Calu3 (cell line): ENCODE data around the gene CARD6. TPM values are rescaled to one million over a fixed set of nuclear protein-coding genes. Genes with fewer than 3 reads are reported as not detected.

Experiments used
- BruUV-seq: library from RNA; stranded (reverse); fragments of 400-500 nt; replicated peaks from 2 replicates; lab custom pipeline; 2021; lab: Mats Ljungman, UMichigan
- CTCF ChIA-PET: fragments of 300-600 bp; sonication (Branson Sonifier 250); formaldehyde crosslinking; loops from one replicate; lab custom pipeline; 2022; ENCODE audit warnings: antibody characterized with exemption; lab: Charles Lee
- DNase-seq: peaks from one replicate; pipeline ENCODE4 v3.0.0; 2022
- H3K27ac Mint-ChIP-seq: one replicate; pipeline ENCODE4 v1.8.0; 2022; ENCODE audit warnings: mixed read lengths; ENCODE audit not compliant: unreplicated experiment
- H3K27me3 Mint-ChIP-seq: one replicate; pipeline ENCODE4 v1.8.0; 2022; ENCODE audit warnings: mixed read lengths; ENCODE audit not compliant: unreplicated experiment
- H3K36me3 Mint-ChIP-seq: one replicate; pipeline ENCODE4 v1.8.0; 2022; ENCODE audit warnings: mild to moderate bottlenecking, moderate library complexity, mixed read lengths; ENCODE audit not compliant: insufficient read depth, unreplicated experiment
- H3K4me1 Mint-ChIP-seq: one replicate; pipeline ENCODE4 v1.8.0; 2022; ENCODE audit warnings: mild to moderate bottlenecking, low read depth, mixed read lengths; ENCODE audit not compliant: unreplicated experiment
- H3K4me3 Mint-ChIP-seq: one replicate; pipeline ENCODE4 v1.8.0; 2022; ENCODE audit warnings: mild to moderate bottlenecking, low read depth, moderate library complexity, mixed read lengths; ENCODE audit not compliant: unreplicated experiment
- H3K9me3 Mint-ChIP-seq: one replicate; pipeline ENCODE4 v1.8.0; 2022; ENCODE audit warnings: low read depth, mixed read lengths; ENCODE audit not compliant: unreplicated experiment
- CTCF ChIP-seq: fragments of 200-600 bp; IDR thresholded peaks from one replicate; pipeline ENCODE4 v1.8.0; 2022; ENCODE audit warnings: antibody characterized with exemption; ENCODE audit not compliant: unreplicated experiment
- intact Hi-C: fragments of 100-400 bp; cut with micrococcal nuclease; formaldehyde crosslinking; loops from one replicate; pipeline ENCODE4 v1.10.0; 2022; ENCODE audit not compliant: unreplicated experiment
- total RNA-seq: library from RNA; stranded (reverse); gene quantifications from 2 replicates; pipeline ENCODE4 v1.2.3, GENCODE V29; 2022

CARD6 gene
- total RNA-seq, 1 experiment from 2014 or later: 5.9 TPM

DNA sequence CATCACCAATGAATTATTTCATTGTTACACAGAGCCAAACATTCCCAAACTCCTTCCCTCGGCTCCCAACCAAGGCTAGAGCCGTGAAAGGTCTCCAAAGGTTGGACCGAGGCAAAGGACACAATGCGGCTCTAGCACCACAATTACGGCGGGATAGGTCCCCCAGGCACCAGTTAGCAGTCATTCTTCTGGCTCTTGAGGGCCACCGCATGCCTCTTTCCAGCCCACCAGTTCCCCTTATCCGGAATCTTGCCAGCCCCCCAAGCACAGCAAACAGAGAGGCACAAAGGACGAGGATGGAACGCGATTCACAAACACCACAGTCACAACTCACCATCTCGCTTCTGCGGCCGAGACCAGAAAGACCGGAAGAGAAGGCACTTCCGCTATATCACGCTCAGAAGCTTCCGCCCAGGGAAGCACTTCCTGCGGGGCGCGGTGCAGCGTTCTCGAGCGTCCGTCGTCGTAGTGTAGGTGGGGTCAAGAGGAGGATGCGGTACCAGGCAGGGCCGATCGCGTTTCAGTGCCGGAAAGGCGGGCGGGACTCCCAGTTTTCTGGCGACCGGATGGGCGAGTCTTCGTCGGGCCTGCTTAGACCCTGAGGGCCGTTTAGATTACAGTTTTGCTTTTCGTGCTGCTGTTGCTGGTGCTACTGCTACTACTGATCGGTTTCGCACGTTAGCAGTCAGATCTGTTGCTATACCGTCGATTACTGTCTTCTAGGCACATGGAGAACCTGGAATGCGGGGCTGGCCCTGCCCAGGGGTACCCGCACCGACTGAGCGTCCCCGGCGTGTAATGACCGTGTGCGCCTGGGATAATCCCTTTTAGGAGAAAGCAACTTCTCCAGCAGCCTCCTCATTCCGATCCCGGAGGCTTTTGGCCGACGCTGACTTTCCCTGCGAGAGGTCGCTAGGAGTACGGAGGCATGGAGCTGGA lies 6.0 kb upstream of the CARD6 start, which contains the start of gene RPL37:
Gene RPL37, minus strand, starts transcription at position 374 of the 939 bp plus-strand sequence. Its CDS starts 37 bp downstream, at position 337.
- Mint-ChIP-seq H3K27me3 (no peaks in the 10 kb centered on the region), H3K4me1 (peaks cover 21% of the 10 kb centered on the region), H3K36me3 (peaks cover 56% of the 10 kb centered on the region), H3K4me3 (peak within 1 kb of the TSS; percentile 89), H3K9me3 (no peaks in the 10 kb centered on the region), H3K27ac (peak within 1 kb of the TSS; percentile 98)
- CTCF ChIA-PET: interaction anchor here (1.3 kb wide), 1 partner anchor 101 kb away, joined by 3 read pairs; no protein-coding TSS in a partner anchor
- peak; percentile 93 for DNase-seq
- intact Hi-C loops: loop anchor here (2.0 kb wide), 1 partner anchor 44 kb away; no protein-coding TSS in a partner anchor
- BruUV-seq: TSS peak; percentile 100
- no peak for TF ChIP-seq CTCF

- H3K27ac Mint-ChIP-seq: no peak overlapping the region
These were observed 3.1 kb upstream of the CARD6 start for GRCh38 chr5:40838086-40838485.

GRCh38 chr5:40842351-40842750 lies 1.2 kb downstream of the CARD6 start:
- Mint-ChIP-seq H3K27ac (peak overlapping the region; percentile 44), H3K4me3 (peak overlapping the region; percentile 83), H3K4me1 (peaks cover 23% of the 10 kb centered on the region), H3K9me3 (no peaks in the 10 kb centered on the region), H3K27me3 (no peaks in the 10 kb centered on the region), H3K36me3 (peaks cover 18% of the 10 kb centered on the region)
- BruUV-seq: no TSS peak
- intact Hi-C loops: loop anchor here (2.0 to 5.0 kb wide), 2 partner anchors 65 to 88 kb away; partner anchors contain the start of gene TTC33
- no peak for TF ChIP-seq CTCF
- CTCF ChIA-PET: interaction anchor here (0.9 kb wide), 2 partner anchors 44 to 340 kb away, joined by 4 read pairs; partner anchors contain the start of gene PRKAA1
- DNase-seq: no peak

More at GRCh38 chr5:40838086-40838485, 3.1 kb upstream of the CARD6 start:
- no peak for TF ChIP-seq CTCF
- Mint-ChIP-seq H3K36me3 (peaks cover 40% of the 10 kb centered on the region), H3K9me3 (no peaks in the 10 kb centered on the region), H3K4me1 (peaks cover 24% of the 10 kb centered on the region), H3K27me3 (no peaks in the 10 kb centered on the region), H3K4me3 (no peak overlapping the region)
- BruUV-seq: no TSS peak
- CTCF ChIA-PET: no interaction called here
- intact Hi-C loops: no loop called here
- DNase-seq: no peak

DNA sequence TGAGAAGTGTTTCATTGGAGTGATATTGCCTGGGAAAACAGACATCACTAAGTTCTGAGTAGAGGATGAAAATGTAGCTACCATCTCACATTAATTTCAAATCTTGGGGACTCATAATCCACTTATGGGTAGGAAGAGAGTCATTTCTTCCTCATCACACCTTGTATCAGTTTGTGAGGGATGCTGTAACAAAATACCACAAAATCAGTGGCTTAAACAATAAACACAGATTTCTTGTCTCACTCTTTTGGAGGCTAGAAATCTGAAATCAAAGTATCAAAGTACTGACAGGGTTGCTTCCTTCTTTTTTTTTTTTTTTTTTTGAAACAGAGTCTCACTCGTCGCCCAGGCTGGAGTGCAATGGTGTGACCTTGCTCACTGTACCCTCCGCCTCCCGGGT lies 3.4 kb downstream of the CARD6 start:
- DNase-seq: no peak
- H3K4me3 Mint-ChIP-seq: no peak overlapping the region
- no TSS peak for BruUV-seq
- intact Hi-C loops: loop anchor here (5.0 kb wide), 1 partner anchor 67 kb away; no protein-coding TSS in a partner anchor
- TF ChIP-seq CTCF: no peak
- H3K9me3 Mint-ChIP-seq: no peaks in the 10 kb centered on the region
- CTCF ChIA-PET: interaction anchor here (0.5 to 0.7 kb wide), 3 partner anchors 13 to 42 kb away, joined by 4 to 5 read pairs (median 5); no protein-coding TSS in a partner anchor
- no peaks in the 10 kb centered on the region for H3K27me3 Mint-ChIP-seq
- H3K4me1 Mint-ChIP-seq: peaks cover 23% of the 10 kb centered on the region
- H3K36me3 Mint-ChIP-seq: peaks cover 18% of the 10 kb centered on the region
- no peak overlapping the region for H3K27ac Mint-ChIP-seq
